Transverse colon (tissue), 4 donors: ENCODE data around the gene TMED7.

ENCODE experiments used
- CTCF ChIP-seq, 5 experiments: fragments of 200-600 bp in 3 of 5; fragments of 450-650 bp in 2 of 5; sonication (generic) in 3 of 5; IDR thresholded peaks; 1 replicate in 2 of 5; 2 replicates in 3 of 5; pipeline ENCODE4 v1.5.1; 2016 to 2017; ENCODE audit warnings: antibody characterized with exemption in 5 of 5, inconsistent platforms in 3 of 5, mild to moderate bottlenecking in 2 of 5, moderate library complexity in 1 of 5
- POLR2A ChIP-seq: fragments of 450-650 bp; IDR thresholded peaks from one replicate; pipeline ENCODE4 v1.6.1; 2016; ENCODE audit warnings: antibody characterized with exemption, mild to moderate bottlenecking, moderate library complexity
- POLR2AphosphoS5 ChIP-seq, 3 donors: sonication (generic); formaldehyde crosslinking; IDR thresholded peaks; one replicate each; pipeline ENCODE4 v1.6.1; 2016; ENCODE audit warnings: antibody characterized with exemption in 3 of 3

- no peak for TF ChIP-seq CTCF (IDR thresholded peaks at IDR 0.05)
- no peak for TF ChIP-seq POLR2A
- TF ChIP-seq POLR2AphosphoS5 (IDR thresholded peaks at IDR 0.05) = no peak
These were observed 30.6 kb upstream of the TMED7 start for GRCh38 chr5:115656404-115656803.
